Measurements from ENCODE around the gene POLH.

The POLH gene

DNA sequence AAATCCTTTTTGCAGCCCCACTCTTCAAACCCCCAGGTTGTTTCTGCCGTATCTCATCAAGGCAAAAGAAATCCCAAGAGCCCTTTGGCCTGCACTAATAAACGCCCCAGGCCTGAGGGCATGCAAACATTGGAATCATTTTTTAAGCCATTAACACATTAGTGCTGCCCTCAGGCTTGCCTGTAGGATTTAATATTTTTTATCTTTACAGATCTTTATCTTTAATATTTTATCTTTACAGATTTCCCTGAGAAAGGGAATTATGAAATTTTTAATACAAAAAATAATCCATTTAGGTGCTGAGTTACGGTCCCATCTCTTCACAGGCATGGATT lies 38.4 kb downstream of the POLH start:
- Histone ChIP-seq H3K9ac (ENCODE audit: insufficient read length, low read depth) (no peak overlapping the region), H3K9me3 (ENCODE audit: insufficient read depth, low read length) (no peaks in the 10 kb centered on the region), H3K27me3 (ENCODE audit: insufficient read depth, insufficient read length) (no peaks in the 10 kb centered on the region), H3K4me1 (ENCODE audit: insufficient read depth, insufficient read length) (no peaks in the 10 kb centered on the region), H3K4me3 (ENCODE audit: insufficient read length, low read depth) (no peak overlapping the region), H3K36me3 (ENCODE audit: insufficient read depth, insufficient read length, low read length) (peaks cover 31% of the 10 kb centered on the region)
- no peak for TF ChIP-seq SUZ12 (IDR thresholded peaks at IDR 0.05; ENCODE audit: extremely low read depth, insufficient read depth, insufficient read length)
- DNase-seq (ENCODE audit: low read depth, low spot score): no peak

- H3K9me3 ChIP-seq (ENCODE audit: insufficient read depth, low read length): no peaks in the 10 kb centered on the region
- no peak for DNase-seq (ENCODE audit: low read depth, low spot score)
- no peak overlapping the region for H3K4me3 ChIP-seq (ENCODE audit: insufficient read length, low read depth)
- no peak for TF ChIP-seq YY1 (IDR thresholded peaks at IDR 0.05; ENCODE audit: insufficient read depth, insufficient read length)
- no peak for TF ChIP-seq ZNF274 (IDR thresholded peaks at IDR 0.05; ENCODE audit: low read depth, low read length)
- no peaks in the 10 kb centered on the region for H3K4me1 ChIP-seq (ENCODE audit: insufficient read depth, insufficient read length)
- H3K36me3 ChIP-seq (ENCODE audit: insufficient read depth, insufficient read length, low read length): peaks cover 39% of the 10 kb centered on the region
- no peak overlapping the region for H3K9ac ChIP-seq (ENCODE audit: insufficient read length, low read depth)
- H3K27me3 ChIP-seq (ENCODE audit: insufficient read depth, insufficient read length): no peaks in the 10 kb centered on the region
Measured at GRCh38 chr6:43616725-43617472, 40.9 kb downstream of the POLH start.

GRCh38 chr6:43621078-43621835 lies 45.3 kb downstream of the POLH start:
- peaks cover 69% of the 10 kb centered on the region for H3K36me3 ChIP-seq (ENCODE audit: insufficient read depth, insufficient read length, low read length)
- no peaks in the 10 kb centered on the region for H3K4me1 ChIP-seq (ENCODE audit: insufficient read depth, insufficient read length)
- H3K4me3 ChIP-seq (ENCODE audit: insufficient read length, low read depth): no peak overlapping the region
- H3K9me3 ChIP-seq (ENCODE audit: insufficient read depth, low read length): no peaks in the 10 kb centered on the region
- DNase-seq (ENCODE audit: low read depth, low spot score): no peak
- no peak for TF ChIP-seq SUZ12 (IDR thresholded peaks at IDR 0.05; ENCODE audit: extremely low read depth, insufficient read depth, insufficient read length)
- TF ChIP-seq YY1 (IDR thresholded peaks at IDR 0.05; ENCODE audit: insufficient read depth, insufficient read length): no peak
- TF ChIP-seq ZNF274 (IDR thresholded peaks at IDR 0.05; ENCODE audit: low read depth, low read length): no peak
- no peak overlapping the region for H3K9ac ChIP-seq (ENCODE audit: insufficient read length, low read depth)
- H3K27me3 ChIP-seq (ENCODE audit: insufficient read depth, insufficient read length): no peaks in the 10 kb centered on the region

DNA sequence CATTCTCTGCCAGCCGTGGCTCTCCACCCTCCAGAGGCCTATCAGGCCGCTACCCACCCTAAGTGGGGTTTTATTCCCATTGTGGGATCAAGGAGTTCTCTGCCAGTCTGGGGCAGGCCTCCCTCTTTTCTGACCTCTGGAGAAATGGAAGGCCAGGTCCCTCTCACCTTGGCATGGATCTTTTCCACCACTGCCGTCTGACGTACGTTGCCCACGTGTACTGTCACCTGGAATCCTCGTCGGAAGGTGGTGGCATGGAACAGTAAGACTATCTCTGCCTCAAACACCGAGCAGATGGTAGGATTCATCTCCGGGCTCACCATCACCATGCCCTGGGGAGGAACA lies 45.8 kb downstream of the POLH start:
- Histone ChIP-seq H3K36me3 (ENCODE audit: insufficient read depth, insufficient read length, low read length) (peaks cover 69% of the 10 kb centered on the region), H3K4me1 (ENCODE audit: insufficient read depth, insufficient read length) (no peaks in the 10 kb centered on the region), H3K27me3 (ENCODE audit: insufficient read depth, insufficient read length) (no peaks in the 10 kb centered on the region), H3K9ac (ENCODE audit: insufficient read length, low read depth) (no peak overlapping the region), H3K9me3 (ENCODE audit: insufficient read depth, low read length) (no peaks in the 10 kb centered on the region), H3K4me3 (ENCODE audit: insufficient read length, low read depth) (no peak overlapping the region)
- DNase-seq (ENCODE audit: low read depth, low spot score): no peak
- TF ChIP-seq ZNF274 (IDR thresholded peaks at IDR 0.05; ENCODE audit: low read depth, low read length) (no peak), YY1 (IDR thresholded peaks at IDR 0.05; ENCODE audit: insufficient read depth, insufficient read length) (no peak), SUZ12 (IDR thresholded peaks at IDR 0.05; ENCODE audit: extremely low read depth, insufficient read depth, insufficient read length) (no peak)

DNA sequence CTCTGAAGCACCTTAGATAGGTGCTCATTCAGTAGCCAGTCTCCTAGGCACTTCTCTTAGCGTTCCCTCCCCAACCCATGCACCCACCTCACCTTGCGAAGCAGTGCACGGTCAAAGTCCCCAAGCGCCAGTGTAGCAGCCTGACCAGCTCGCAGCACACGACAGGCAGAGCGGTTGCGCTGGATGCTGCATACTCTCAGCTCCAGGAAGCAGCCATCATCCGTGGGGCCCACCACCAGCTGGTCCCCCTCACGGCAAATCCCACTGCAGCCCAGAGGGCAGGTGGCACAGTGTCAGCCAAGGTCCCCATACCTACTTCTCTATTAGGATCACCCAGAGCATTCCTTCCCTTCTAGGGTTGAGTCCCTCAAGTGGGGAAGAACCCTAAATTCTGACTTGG lies 46.6 kb downstream of the POLH start:
- H3K9me3 ChIP-seq (ENCODE audit: insufficient read depth, low read length): no peaks in the 10 kb centered on the region
- H3K4me3 ChIP-seq (ENCODE audit: insufficient read length, low read depth): no peak overlapping the region
- TF ChIP-seq YY1 (IDR thresholded peaks at IDR 0.05; ENCODE audit: insufficient read depth, insufficient read length) (no peak), ZNF274 (IDR thresholded peaks at IDR 0.05; ENCODE audit: low read depth, low read length) (no peak), SUZ12 (IDR thresholded peaks at IDR 0.05; ENCODE audit: extremely low read depth, insufficient read depth, insufficient read length) (no peak)
- H3K4me1 ChIP-seq (ENCODE audit: insufficient read depth, insufficient read length): no peaks in the 10 kb centered on the region
- no peaks in the 10 kb centered on the region for H3K27me3 ChIP-seq (ENCODE audit: insufficient read depth, insufficient read length)
- no peak overlapping the region for H3K9ac ChIP-seq (ENCODE audit: insufficient read length, low read depth)
- DNase-seq (ENCODE audit: low read depth, low spot score): no peak
- H3K36me3 ChIP-seq (ENCODE audit: insufficient read depth, insufficient read length, low read length): peaks cover 77% of the 10 kb centered on the region

DNA sequence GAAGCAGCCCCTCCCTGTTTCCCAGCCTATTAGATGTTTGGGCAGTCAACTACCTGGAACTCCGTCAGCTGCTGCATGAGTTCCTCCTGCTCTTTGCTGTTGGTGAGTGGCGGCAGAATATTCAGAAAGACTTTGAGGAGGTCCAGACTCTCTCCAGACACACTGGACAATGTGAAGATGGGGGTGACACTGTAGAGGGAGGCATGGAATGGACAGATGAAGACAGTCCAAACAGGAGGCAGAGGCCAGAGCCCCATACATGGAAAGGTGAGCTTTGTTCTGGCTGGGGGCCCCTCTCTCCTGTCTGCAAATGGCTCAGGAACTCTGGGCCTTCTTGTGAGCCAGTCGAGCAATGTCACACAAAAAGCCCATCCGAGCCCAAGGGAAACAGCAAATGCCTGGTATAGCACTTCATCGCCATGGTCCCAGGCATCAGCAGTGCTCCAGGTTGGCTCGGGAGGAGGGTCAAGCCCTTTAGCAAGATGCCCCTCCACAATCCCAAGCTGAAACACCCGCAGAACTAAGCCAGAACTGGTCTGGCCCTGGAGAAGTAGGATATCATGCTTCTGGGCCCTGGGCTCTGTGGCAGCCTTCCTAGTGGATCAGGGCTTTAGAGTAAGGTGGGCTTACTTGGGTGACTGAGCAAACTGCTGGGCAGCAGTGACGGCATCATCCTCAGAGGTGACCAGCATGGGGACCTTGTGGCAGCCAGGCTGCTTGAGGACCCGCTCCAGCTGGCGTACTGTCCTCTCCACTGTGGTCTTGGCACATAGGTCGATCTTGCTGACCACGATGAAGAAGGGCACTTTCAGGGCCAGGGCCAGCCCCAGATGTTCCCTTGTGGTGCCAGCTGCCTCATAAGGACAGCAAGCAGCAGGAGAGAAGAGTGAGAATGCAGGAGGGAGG lies 48.1 kb downstream of the POLH start:
- DNase-seq (ENCODE audit: low read depth, low spot score): no peak
- H3K36me3 ChIP-seq (ENCODE audit: insufficient read depth, insufficient read length, low read length): peaks cover 78% of the 10 kb centered on the region
- H3K27me3 ChIP-seq (ENCODE audit: insufficient read depth, insufficient read length): no peaks in the 10 kb centered on the region
- H3K9ac ChIP-seq (ENCODE audit: insufficient read length, low read depth): no peak overlapping the region
- H3K4me1 ChIP-seq (ENCODE audit: insufficient read depth, insufficient read length): no peaks in the 10 kb centered on the region
- no peak for TF ChIP-seq YY1 (IDR thresholded peaks at IDR 0.05; ENCODE audit: insufficient read depth, insufficient read length)
- TF ChIP-seq SUZ12 (IDR thresholded peaks at IDR 0.05; ENCODE audit: extremely low read depth, insufficient read depth, insufficient read length): no peak
- TF ChIP-seq ZNF274 (IDR thresholded peaks at IDR 0.05; ENCODE audit: low read depth, low read length): no peak
- H3K9me3 ChIP-seq (ENCODE audit: insufficient read depth, low read length): no peaks in the 10 kb centered on the region
- H3K4me3 ChIP-seq (ENCODE audit: insufficient read length, low read depth): no peak overlapping the region

DNA sequence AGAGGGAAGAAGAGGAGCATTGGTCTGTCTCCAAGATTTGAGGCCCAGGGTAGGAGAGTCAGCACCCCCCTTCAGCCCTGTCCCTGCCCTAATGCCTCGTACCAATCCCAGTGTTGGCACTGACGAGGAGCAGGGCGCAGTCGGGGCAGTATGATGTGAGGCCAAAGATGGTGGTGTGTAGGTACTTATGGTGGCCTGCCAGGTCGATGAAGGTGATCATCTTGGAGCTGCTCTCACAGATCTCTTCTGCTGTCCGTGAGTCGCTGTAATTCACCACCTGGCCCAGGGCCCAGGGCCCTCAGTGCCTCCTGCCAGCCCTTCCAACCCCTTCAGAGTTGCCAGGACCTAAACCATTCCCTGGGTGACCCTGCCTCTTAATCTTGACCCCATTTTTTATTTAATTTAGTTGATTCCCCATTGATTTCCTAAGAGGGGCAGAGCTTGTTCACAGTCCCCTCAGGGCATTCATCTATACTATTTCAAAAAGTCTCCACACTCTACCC lies 48.9 kb downstream of the POLH start:
- H3K9ac ChIP-seq (ENCODE audit: insufficient read length, low read depth): no peak overlapping the region
- no peak for DNase-seq (ENCODE audit: low read depth, low spot score)
- H3K36me3 ChIP-seq (ENCODE audit: insufficient read depth, insufficient read length, low read length): peaks cover 77% of the 10 kb centered on the region

More for the DNA sequence above, 48.9 kb downstream of the POLH start:
- Histone ChIP-seq H3K9me3 (ENCODE audit: insufficient read depth, low read length) (no peaks in the 10 kb centered on the region), H3K4me1 (ENCODE audit: insufficient read depth, insufficient read length) (no peaks in the 10 kb centered on the region), H3K27me3 (ENCODE audit: insufficient read depth, insufficient read length) (no peaks in the 10 kb centered on the region), H3K4me3 (ENCODE audit: insufficient read length, low read depth) (no peak overlapping the region)
- no peak for TF ChIP-seq ZNF274 (IDR thresholded peaks at IDR 0.05; ENCODE audit: low read depth, low read length)
- no peak for TF ChIP-seq SUZ12 (IDR thresholded peaks at IDR 0.05; ENCODE audit: extremely low read depth, insufficient read depth, insufficient read length)
- TF ChIP-seq YY1 (IDR thresholded peaks at IDR 0.05; ENCODE audit: insufficient read depth, insufficient read length): no peak

All from NT2/D1 (cell line).